Measurements from ENCODE around the gene GMPR. TPM values are rescaled to one million over a fixed set of nuclear protein-coding genes. Genes with fewer than 3 reads are reported as not detected.
"Not testable (repeated sequence)": the region's sequence is repeated elsewhere in the genome, so short reads cannot be mapped to it uniquely, and the experiment has no call there.

GMPR gene
- total RNA-seq, 1 donor from 2014 or later: 0.96 TPM

GRCh38 chr6:16259604-16260003 is 21.2 kb downstream of the GMPR start:
- DNase-seq (ENCODE audit: low spot score); H3K4me3 Mint-ChIP-seq; H3K4me1 Mint-ChIP-seq (ENCODE audit: low read depth); H3K36me3 Mint-ChIP-seq (ENCODE audit: low read depth); intact Hi-C loops (cut with micrococcal nuclease); H3K27ac Mint-ChIP-seq; H3K27me3 Mint-ChIP-seq (ENCODE audit: insufficient read depth); H3K9me3 Mint-ChIP-seq: not testable (repeated sequence)

GRCh38 chr6:16260602-16261001 is 22.2 kb downstream of the GMPR start:
- H3K9me3 Mint-ChIP-seq; H3K36me3 Mint-ChIP-seq (ENCODE audit: low read depth); intact Hi-C loops (cut with micrococcal nuclease); H3K27ac Mint-ChIP-seq; H3K27me3 Mint-ChIP-seq (ENCODE audit: insufficient read depth); H3K4me1 Mint-ChIP-seq (ENCODE audit: low read depth); DNase-seq (ENCODE audit: low spot score); H3K4me3 Mint-ChIP-seq: not testable (repeated sequence)

GRCh38 chr6:16262773-16263172 is 24.4 kb downstream of the GMPR start:
- H3K4me3 Mint-ChIP-seq; H3K27me3 Mint-ChIP-seq (ENCODE audit: insufficient read depth); H3K9me3 Mint-ChIP-seq; H3K27ac Mint-ChIP-seq; H3K4me1 Mint-ChIP-seq (ENCODE audit: low read depth); DNase-seq (ENCODE audit: low spot score); H3K36me3 Mint-ChIP-seq (ENCODE audit: low read depth); intact Hi-C loops (cut with micrococcal nuclease): not testable (repeated sequence)

- H3K4me3 Mint-ChIP-seq; H3K9me3 Mint-ChIP-seq; DNase-seq (ENCODE audit: low spot score); H3K27me3 Mint-ChIP-seq (ENCODE audit: insufficient read depth); H3K4me1 Mint-ChIP-seq (ENCODE audit: low read depth); intact Hi-C loops (cut with micrococcal nuclease); H3K27ac Mint-ChIP-seq; H3K36me3 Mint-ChIP-seq (ENCODE audit: low read depth): not testable (repeated sequence)
Measured at GRCh38 chr6:16263464-16264099, 25.2 kb downstream of the GMPR start.

- H3K4me1 Mint-ChIP-seq (ENCODE audit: low read depth): no peaks in the 10 kb centered on the region
- H3K36me3 Mint-ChIP-seq (ENCODE audit: low read depth): no peaks in the 10 kb centered on the region
- H3K9me3 Mint-ChIP-seq: no peaks in the 10 kb centered on the region
- no peak overlapping the region for H3K27ac Mint-ChIP-seq
- DNase-seq (ENCODE audit: low spot score): no peak
- H3K27me3 Mint-ChIP-seq (ENCODE audit: insufficient read depth): no peaks in the 10 kb centered on the region
- intact Hi-C loops (cut with micrococcal nuclease): no loop called here
- H3K4me3 Mint-ChIP-seq: no peak overlapping the region
Measured at GRCh38 chr6:16264785-16265184, 26.4 kb downstream of the GMPR start.

- Mint-ChIP-seq H3K27me3 (ENCODE audit: insufficient read depth) (no peaks in the 10 kb centered on the region), H3K4me1 (ENCODE audit: low read depth) (no peaks in the 10 kb centered on the region), H3K36me3 (ENCODE audit: low read depth) (no peaks in the 10 kb centered on the region), H3K4me3 (no peak overlapping the region), H3K27ac (no peak overlapping the region), H3K9me3 (no peaks in the 10 kb centered on the region)
- intact Hi-C loops (cut with micrococcal nuclease): no loop called here
- no peak for DNase-seq (ENCODE audit: low spot score)
Measured at GRCh38 chr6:16265351-16266341, 27.3 kb downstream of the GMPR start.

- no peak overlapping the region for H3K4me3 Mint-ChIP-seq
- H3K27ac Mint-ChIP-seq: no peak overlapping the region
- no peaks in the 10 kb centered on the region for H3K9me3 Mint-ChIP-seq
- H3K27me3 Mint-ChIP-seq (ENCODE audit: insufficient read depth): peaks cover 6% of the 10 kb centered on the region
- H3K4me1 Mint-ChIP-seq (ENCODE audit: low read depth): no peaks in the 10 kb centered on the region
- intact Hi-C loops (cut with micrococcal nuclease): no loop called here
- H3K36me3 Mint-ChIP-seq (ENCODE audit: low read depth): no peaks in the 10 kb centered on the region
- no peak for DNase-seq (ENCODE audit: low spot score)
Measured at GRCh38 chr6:16267428-16268263, 29.3 kb downstream of the GMPR start.

- H3K4me3 Mint-ChIP-seq; H3K36me3 Mint-ChIP-seq (ENCODE audit: low read depth); H3K27me3 Mint-ChIP-seq (ENCODE audit: insufficient read depth); H3K4me1 Mint-ChIP-seq (ENCODE audit: low read depth); intact Hi-C loops (cut with micrococcal nuclease); DNase-seq (ENCODE audit: low spot score); H3K27ac Mint-ChIP-seq; H3K9me3 Mint-ChIP-seq: not testable (repeated sequence)
Measured at GRCh38 chr6:16269442-16270070, 31.2 kb downstream of the GMPR start.

- H3K4me3 Mint-ChIP-seq: no peak overlapping the region
- no peaks in the 10 kb centered on the region for H3K9me3 Mint-ChIP-seq
- intact Hi-C loops (cut with micrococcal nuclease): no loop called here
- H3K27me3 Mint-ChIP-seq (ENCODE audit: insufficient read depth): peaks cover 10% of the 10 kb centered on the region
- no peak overlapping the region for H3K27ac Mint-ChIP-seq
- no peaks in the 10 kb centered on the region for H3K36me3 Mint-ChIP-seq (ENCODE audit: low read depth)
- DNase-seq (ENCODE audit: low spot score): no peak
- H3K4me1 Mint-ChIP-seq (ENCODE audit: low read depth): no peaks in the 10 kb centered on the region
Measured at GRCh38 chr6:16270178-16270794, 31.9 kb downstream of the GMPR start.

GRCh38 chr6:16271428-16271827 is 33.0 kb downstream of the GMPR start:
- Mint-ChIP-seq H3K9me3 (no peaks in the 10 kb centered on the region), H3K27me3 (ENCODE audit: insufficient read depth) (peaks cover 10% of the 10 kb centered on the region), H3K4me3 (no peak overlapping the region), H3K27ac (no peak overlapping the region), H3K4me1 (ENCODE audit: low read depth) (no peaks in the 10 kb centered on the region), H3K36me3 (ENCODE audit: low read depth) (no peaks in the 10 kb centered on the region)
- DNase-seq (ENCODE audit: low spot score): no peak
- intact Hi-C loops (cut with micrococcal nuclease): no loop called here

- H3K27ac Mint-ChIP-seq: no peak overlapping the region
- intact Hi-C loops (cut with micrococcal nuclease): no loop called here
- H3K36me3 Mint-ChIP-seq (ENCODE audit: low read depth): no peaks in the 10 kb centered on the region
- no peaks in the 10 kb centered on the region for H3K4me1 Mint-ChIP-seq (ENCODE audit: low read depth)
- no peaks in the 10 kb centered on the region for H3K9me3 Mint-ChIP-seq
- DNase-seq (ENCODE audit: low spot score): no peak
- H3K27me3 Mint-ChIP-seq (ENCODE audit: insufficient read depth): peaks cover 10% of the 10 kb centered on the region
- no peak overlapping the region for H3K4me3 Mint-ChIP-seq
Measured at GRCh38 chr6:16272201-16272600, 33.8 kb downstream of the GMPR start.

- H3K27me3 Mint-ChIP-seq (ENCODE audit: insufficient read depth): peaks cover 10% of the 10 kb centered on the region
- intact Hi-C loops (cut with micrococcal nuclease): no loop called here
- no peaks in the 10 kb centered on the region for H3K36me3 Mint-ChIP-seq (ENCODE audit: low read depth)
- no peaks in the 10 kb centered on the region for H3K9me3 Mint-ChIP-seq
- no peak overlapping the region for H3K27ac Mint-ChIP-seq
- H3K4me3 Mint-ChIP-seq: no peak overlapping the region
- H3K4me1 Mint-ChIP-seq (ENCODE audit: low read depth): peaks cover 7% of the 10 kb centered on the region
- DNase-seq (ENCODE audit: low spot score): no peak
Measured at GRCh38 chr6:16273256-16273655, 34.9 kb downstream of the GMPR start.

Measured in activated T-helper 1 cell treated with anti-CD3 and anti-CD28 coated beads, Interleukin-12 subunit alpha, Interleukin-12 subunit beta, Interleukin-2, Interleukin-4 antibody, amounts not matched to agents 30 ng/mL and 10 ng/mL and 1 ng/mL, durations not matched to agents 14 hours and 24 hours and 36 hours (primary cell).